ENCODE results near the gene CHMP6. TPM values are rescaled to one million over a fixed set of nuclear protein-coding genes. Genes with fewer than 3 reads are reported as not detected.

Gene CHMP6
- total RNA-seq (10 to 100 TPM; 31.2 to 32.7 TPM), polyA plus RNA-seq (45.1 TPM)

DNA sequence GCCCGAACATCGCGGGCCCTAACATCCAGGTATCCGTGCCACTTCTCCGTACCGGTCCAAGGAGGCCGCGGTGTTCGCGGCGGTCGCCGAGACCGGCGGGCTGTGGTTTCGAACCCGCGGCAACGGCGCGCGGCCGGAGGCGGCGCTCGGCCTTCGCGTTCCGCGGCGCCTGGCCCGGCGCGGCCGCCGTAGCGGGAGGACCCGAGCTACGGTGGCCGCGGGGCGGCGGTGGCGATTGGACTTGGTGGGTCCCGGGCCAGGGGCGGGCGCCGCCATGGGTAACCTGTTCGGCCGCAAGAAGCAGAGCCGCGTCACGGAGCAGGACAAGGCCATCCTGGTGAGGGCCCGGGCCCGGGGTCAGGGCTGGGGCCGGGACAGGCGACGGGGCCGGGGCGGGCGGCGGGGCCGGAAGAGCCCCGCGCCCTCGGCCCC is at the start of gene CHMP6:
CHMP6 (plus strand) TSS at position 197 of the 432 bp plus-strand sequence; CDS start at position 275, 78 bp downstream.
- peak within 1 kb of the TSS; percentile 79 to 93 (median 83) for H3K4me3 Mint-ChIP-seq
- H3K36me3 Mint-ChIP-seq = peaks cover 0 to 27% (median 0%) of the 10 kb centered on the region in 3 donors
- Histone ChIP-seq H3K4me1 (ENCODE audit: insufficient read depth, low read length) (peaks cover 35% of the 10 kb centered on the region), H3K36me3 (ENCODE audit: insufficient read depth, low read length) (no peaks in the 10 kb centered on the region), H3K27me3 (ENCODE audit: insufficient read depth, low read length, poor library complexity, severe bottlenecking) (no peaks in the 10 kb centered on the region), H3K27ac (ENCODE audit: low read depth, low read length) (peak within 1 kb of the TSS; percentile 75), H3K4me3 (ENCODE audit: low read length) (peak within 1 kb of the TSS; percentile 84), H3K9me3 (ENCODE audit: low read length) (no peaks in the 10 kb centered on the region)
- peaks cover 17 to 36% (median 23%) of the 10 kb centered on the region in 3 donors for H3K4me1 Mint-ChIP-seq
- ChIA-PET CTCF (interaction anchor here (1.2 to 1.4 kb wide), 3 partner anchors 26 to 493 kb away, joined by 3 to 5 read pairs (median 3); no protein-coding TSS in a partner anchor), POLR2A (interaction anchor here (0.6 kb wide), 1 partner anchor 575 kb away, joined by 6 read pairs; no protein-coding TSS in a partner anchor)
- DNase-seq = peak; percentile 48 to 81 (median 74)
- peak within 1 kb of the TSS; percentile 59 to 90 (median 77) for H3K27ac Mint-ChIP-seq
- peaks cover 0 to 4% of the 10 kb centered on the region in 2 donors for H3K27me3 Mint-ChIP-seq
- H3K9me3 Mint-ChIP-seq = no peaks in the 10 kb centered on the region

DNA sequence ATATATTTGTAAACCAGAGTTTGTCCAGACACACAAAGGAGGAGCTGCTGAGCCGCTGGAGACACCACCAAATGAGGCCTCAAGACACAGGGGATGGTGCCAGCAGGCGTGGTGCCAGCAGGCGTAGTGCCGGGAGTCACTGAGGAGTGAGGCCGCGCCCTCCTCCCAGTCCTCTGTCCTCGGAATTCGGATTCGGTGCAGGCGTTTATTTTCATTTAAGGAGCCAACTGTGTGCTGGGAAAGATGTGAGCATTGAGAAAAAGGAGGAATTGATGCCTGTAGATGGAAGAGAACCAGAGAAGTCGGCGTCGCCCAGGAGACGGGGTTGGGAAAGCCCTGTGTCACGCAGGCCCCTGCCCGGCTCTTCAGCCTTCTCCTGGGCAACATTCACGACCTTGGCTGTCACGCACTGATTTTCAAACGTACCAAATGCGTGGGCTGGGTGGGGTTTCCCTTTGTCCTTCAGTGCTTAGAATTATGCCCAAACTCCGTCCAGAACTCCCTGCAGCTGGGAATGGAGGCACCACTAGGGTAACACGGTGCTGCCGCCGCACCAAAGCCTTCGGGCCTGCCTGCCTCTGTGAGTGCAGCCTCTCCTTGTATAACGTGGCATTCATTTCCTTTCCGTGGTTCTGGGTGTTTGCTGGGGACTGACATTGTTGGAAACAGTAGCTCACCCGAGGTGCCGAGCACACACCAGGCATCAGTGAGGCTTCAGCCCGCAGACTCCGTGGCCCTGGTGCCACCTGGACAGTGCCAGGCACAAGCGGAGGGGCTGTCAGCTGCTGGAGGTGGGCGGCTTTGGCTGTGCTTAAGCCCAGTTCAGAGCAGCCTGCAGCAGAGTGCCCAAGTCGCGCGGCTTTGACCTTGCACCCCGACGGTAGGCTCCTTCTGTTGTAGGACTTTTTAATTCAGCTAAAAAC is 49.0 kb upstream of the CHMP6 start:
- Mint-ChIP-seq H3K4me1 (peaks cover 17 to 20% (median 17%) of the 10 kb centered on the region in 3 donors), H3K27me3 (peaks cover 0 to 2% of the 10 kb centered on the region in 2 donors), H3K27ac (no peak overlapping the region), H3K4me3 (no peak overlapping the region), H3K36me3 (peaks cover 11 to 59% (median 16%) of the 10 kb centered on the region in 3 donors), H3K9me3 (no peaks in the 10 kb centered on the region)
- CTCF ChIA-PET = no interaction called here
- DNase-seq = no peak
- Histone ChIP-seq H3K4me3 (ENCODE audit: low read length) (no peak overlapping the region), H3K27me3 (ENCODE audit: insufficient read depth, low read length, poor library complexity, severe bottlenecking) (no peaks in the 10 kb centered on the region), H3K9me3 (ENCODE audit: low read length) (no peaks in the 10 kb centered on the region), H3K4me1 (ENCODE audit: insufficient read depth, low read length) (peaks cover 19% of the 10 kb centered on the region), H3K36me3 (ENCODE audit: insufficient read depth, low read length) (peaks cover 13% of the 10 kb centered on the region), H3K27ac (ENCODE audit: low read depth, low read length) (no peak overlapping the region)
- POLR2A ChIA-PET = no interaction called here

- Histone ChIP-seq H3K27ac (ENCODE audit: low read depth, low read length) (no peak overlapping the region), H3K4me1 (ENCODE audit: insufficient read depth, low read length) (peaks cover 12% of the 10 kb centered on the region), H3K9me3 (ENCODE audit: low read length) (no peaks in the 10 kb centered on the region), H3K27me3 (ENCODE audit: insufficient read depth, low read length, poor library complexity, severe bottlenecking) (no peaks in the 10 kb centered on the region), H3K4me3 (ENCODE audit: low read length) (no peak overlapping the region), H3K36me3 (ENCODE audit: insufficient read depth, low read length) (peaks cover 13% of the 10 kb centered on the region)
- Mint-ChIP-seq H3K4me1 (peaks cover 10 to 12% (median 12%) of the 10 kb centered on the region in 3 donors), H3K36me3 (peaks cover 11 to 66% (median 16%) of the 10 kb centered on the region in 3 donors), H3K27ac (no peak overlapping the region), H3K4me3 (no peak overlapping the region), H3K9me3 (no peaks in the 10 kb centered on the region), H3K27me3 (no peaks in the 10 kb centered on the region)
- DNase-seq = peak in 1 of 5 donors; percentile 28
- CTCF ChIA-PET = interaction anchor here (1.4 kb wide), 1 partner anchor 27 kb away, joined by 4 read pairs; no protein-coding TSS in a partner anchor
- POLR2A ChIA-PET = no interaction called here
Measured at GRCh38 chr17:80943346-80944145, 48.1 kb upstream of the CHMP6 start.

DNA sequence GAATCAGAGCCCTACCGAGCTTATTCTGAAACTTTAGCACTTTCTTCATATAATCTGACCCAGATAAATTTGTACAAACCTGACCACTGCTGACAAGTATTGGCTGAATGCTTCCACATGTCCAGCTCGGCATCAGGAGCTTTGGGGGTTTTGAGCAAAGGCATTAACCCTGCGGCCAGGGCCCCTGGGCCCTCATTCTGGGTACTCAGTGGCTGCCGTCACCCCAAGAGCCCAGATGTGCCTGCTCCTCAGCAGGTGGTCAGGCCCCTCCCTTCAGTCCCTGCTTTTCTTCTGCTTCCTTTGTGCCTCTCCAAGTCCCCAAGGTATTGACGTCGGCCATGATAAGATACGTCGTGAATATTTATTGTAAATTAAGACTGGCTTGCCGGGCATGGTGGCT is 47.3 kb upstream of the CHMP6 start:
- ChIA-PET CTCF (interaction anchor here (1.4 kb wide), 1 partner anchor 26 kb away, joined by 4 read pairs; no protein-coding TSS in a partner anchor), POLR2A (no interaction called here)

GRCh38 chr17:80945736-80946135 is 45.9 kb upstream of the CHMP6 start:
- Histone ChIP-seq H3K4me3 (ENCODE audit: low read length) (no peak overlapping the region), H3K9me3 (ENCODE audit: low read length) (no peaks in the 10 kb centered on the region), H3K4me1 (ENCODE audit: insufficient read depth, low read length) (no peaks in the 10 kb centered on the region), H3K27me3 (ENCODE audit: insufficient read depth, low read length, poor library complexity, severe bottlenecking) (no peaks in the 10 kb centered on the region), H3K27ac (ENCODE audit: low read depth, low read length) (no peak overlapping the region), H3K36me3 (ENCODE audit: insufficient read depth, low read length) (peaks cover 13% of the 10 kb centered on the region)
- peak overlapping the region in 2 of 8 donors; percentile 70 to 74 for H3K27ac Mint-ChIP-seq
- ChIA-PET CTCF (no interaction called here), POLR2A (no interaction called here)
- no peaks in the 10 kb centered on the region for H3K27me3 Mint-ChIP-seq
- no peak for DNase-seq
- H3K4me1 Mint-ChIP-seq = no peaks in the 10 kb centered on the region
- no peaks in the 10 kb centered on the region for H3K9me3 Mint-ChIP-seq
- H3K4me3 Mint-ChIP-seq = no peak overlapping the region
- peaks cover 11 to 73% (median 16%) of the 10 kb centered on the region in 3 donors for H3K36me3 Mint-ChIP-seq

More for the DNA sequence above, 47.3 kb upstream of the CHMP6 start:
- DNase-seq = no peak
- no peaks in the 10 kb centered on the region for H3K9me3 Mint-ChIP-seq
- no peak overlapping the region for H3K4me3 Mint-ChIP-seq
- no peak overlapping the region for H3K4me3 ChIP-seq (ENCODE audit: low read length)
- no peaks in the 10 kb centered on the region for H3K27me3 Mint-ChIP-seq
- H3K36me3 ChIP-seq (ENCODE audit: insufficient read depth, low read length) = peaks cover 13% of the 10 kb centered on the region
- H3K9me3 ChIP-seq (ENCODE audit: low read length) = no peaks in the 10 kb centered on the region
- peaks cover 5% of the 10 kb centered on the region for H3K4me1 ChIP-seq (ENCODE audit: insufficient read depth, low read length)
- H3K36me3 Mint-ChIP-seq = peaks cover 11 to 65% (median 16%) of the 10 kb centered on the region in 3 donors
- H3K27ac ChIP-seq (ENCODE audit: low read depth, low read length) = no peak overlapping the region
- peak overlapping the region in 1 of 8 donors; percentile 90 for H3K27ac Mint-ChIP-seq
- peaks cover 2 to 4% (median 4%) of the 10 kb centered on the region in 3 donors for H3K4me1 Mint-ChIP-seq
- H3K27me3 ChIP-seq (ENCODE audit: insufficient read depth, low read length, poor library complexity, severe bottlenecking) = no peaks in the 10 kb centered on the region

GRCh38 chr17:80946449-80946848 is 45.2 kb upstream of the CHMP6 start:
- H3K27ac ChIP-seq (ENCODE audit: low read depth, low read length) = no peak overlapping the region
- Mint-ChIP-seq H3K36me3 (peaks cover 11 to 76% (median 16%) of the 10 kb centered on the region in 3 donors), H3K27me3 (no peaks in the 10 kb centered on the region), H3K27ac (no peak overlapping the region), H3K4me1 (no peaks in the 10 kb centered on the region), H3K9me3 (no peaks in the 10 kb centered on the region), H3K4me3 (no peak overlapping the region)
- no peak for DNase-seq
- peaks cover 13% of the 10 kb centered on the region for H3K36me3 ChIP-seq (ENCODE audit: insufficient read depth, low read length)
- no peak overlapping the region for H3K4me3 ChIP-seq (ENCODE audit: low read length)
- ChIA-PET POLR2A (no interaction called here), CTCF (no interaction called here)
- no peaks in the 10 kb centered on the region for H3K4me1 ChIP-seq (ENCODE audit: insufficient read depth, low read length)
- no peaks in the 10 kb centered on the region for H3K9me3 ChIP-seq (ENCODE audit: low read length)
- no peaks in the 10 kb centered on the region for H3K27me3 ChIP-seq (ENCODE audit: insufficient read depth, low read length, poor library complexity, severe bottlenecking)

DNA sequence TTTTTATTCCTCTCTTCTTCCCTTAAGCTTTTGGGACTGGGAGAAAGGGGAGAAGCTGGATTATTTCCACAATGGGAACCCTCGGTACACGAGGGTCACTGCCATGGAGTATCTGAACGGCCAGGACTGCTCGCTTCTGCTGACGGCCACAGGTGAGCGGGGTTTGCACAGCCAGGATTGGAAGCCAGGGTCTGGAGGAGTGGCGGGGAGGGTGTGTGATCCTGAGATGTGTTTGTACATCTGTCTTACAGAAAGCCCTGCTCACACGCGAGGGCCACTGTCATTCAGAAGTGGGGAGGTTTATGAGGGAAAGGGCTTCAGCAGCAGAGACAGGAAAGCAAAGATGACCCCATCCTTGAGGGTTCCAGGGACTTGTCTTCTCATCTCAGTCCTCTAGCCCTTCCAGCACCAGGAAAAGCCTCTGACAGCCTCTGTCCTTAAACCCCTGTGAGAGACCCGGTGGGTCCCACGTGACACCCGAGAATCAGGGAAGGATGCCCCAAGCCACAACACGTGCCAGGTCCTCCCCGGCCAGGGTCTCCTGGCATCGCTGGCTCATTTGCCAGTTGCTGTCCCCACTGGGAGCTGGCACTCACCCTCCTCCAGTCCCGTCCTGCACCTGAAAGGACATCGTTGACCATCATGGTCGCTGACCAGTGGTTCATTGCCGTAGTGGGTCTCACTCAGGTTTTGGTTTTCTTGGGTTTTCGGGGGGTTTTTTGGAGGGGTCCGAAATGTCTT is 44.3 kb upstream of the CHMP6 start:
- no peaks in the 10 kb centered on the region for H3K4me1 ChIP-seq (ENCODE audit: insufficient read depth, low read length)
- CTCF ChIA-PET = no interaction called here
- no peak overlapping the region for H3K4me3 ChIP-seq (ENCODE audit: low read length)
- no peak overlapping the region for H3K27ac ChIP-seq (ENCODE audit: low read depth, low read length)
- H3K27me3 ChIP-seq (ENCODE audit: insufficient read depth, low read length, poor library complexity, severe bottlenecking) = no peaks in the 10 kb centered on the region
- Mint-ChIP-seq H3K9me3 (no peaks in the 10 kb centered on the region), H3K4me1 (no peaks in the 10 kb centered on the region), H3K27ac (no peak overlapping the region), H3K27me3 (no peaks in the 10 kb centered on the region), H3K36me3 (peaks cover 11 to 74% (median 14%) of the 10 kb centered on the region in 3 donors), H3K4me3 (no peak overlapping the region)
- H3K36me3 ChIP-seq (ENCODE audit: insufficient read depth, low read length) = peaks cover 12% of the 10 kb centered on the region
- peak in 1 of 5 donors; percentile 37 for DNase-seq
- no peaks in the 10 kb centered on the region for H3K9me3 ChIP-seq (ENCODE audit: low read length)
- POLR2A ChIA-PET = interaction anchor here (0.6 kb wide), 1 partner anchor 37 kb away, joined by 3 read pairs; no protein-coding TSS in a partner anchor

Measured in CD8-positive, alpha-beta memory T cell (primary cell).